ENCODE data around the gene FAM3C.
"Not testable (repeated sequence)": the region's sequence is repeated elsewhere in the genome, so short reads cannot be mapped to it uniquely, and the experiment has no call there.

Gene FAM3C

GRCh38 chr7:121329191-121330052 is 66.7 kb downstream of the FAM3C start:
- DNase-seq, result peak; percentile 42

GRCh38 chr7:121328508-121329190 is 67.5 kb downstream of the FAM3C start, which contains the start of gene WNT16:
Gene WNT16, plus strand, starts transcription at chr7:121329000. Its CDS starts 293 bp downstream, at chr7:121329293.
- DNase-seq, result no peak

GRCh38 chr7:121327671-121328070 is 68.4 kb downstream of the FAM3C start:
- DNase-seq, result no peak

GRCh38 chr7:121323515-121324302 is 72.4 kb downstream of the FAM3C start:
- DNase-seq, result no peak

- no peak for DNase-seq
These were observed 73.6 kb downstream of the FAM3C start for GRCh38 chr7:121322460-121322859.

- DNase-seq, result not testable (repeated sequence)
These were observed 80.9 kb downstream of the FAM3C start for GRCh38 chr7:121315170-121315569.

GRCh38 chr7:121313793-121314676 is 82.1 kb downstream of the FAM3C start:
- DNase-seq, result peak; percentile 100

- DNase-seq, result no peak
These were observed 82.8 kb downstream of the FAM3C start for GRCh38 chr7:121313220-121313792.

- no peak for DNase-seq
These were observed 89.0 kb downstream of the FAM3C start for GRCh38 chr7:121307021-121307574.

GRCh38 chr7:121306565-121306964 is 89.5 kb downstream of the FAM3C start:
- DNase-seq, result no peak

GRCh38 chr7:121305109-121305508 is 91.0 kb downstream of the FAM3C start:
- no peak for DNase-seq

GRCh38 chr7:121304102-121304658 is 91.9 kb downstream of the FAM3C start:
- no peak for DNase-seq

GRCh38 chr7:121303422-121304101 is 92.5 kb downstream of the FAM3C start:
- no peak for DNase-seq

- no peak for DNase-seq
These were observed 93.8 kb downstream of the FAM3C start for GRCh38 chr7:121302214-121302745.

- DNase-seq, result no peak
These were observed 94.5 kb downstream of the FAM3C start for GRCh38 chr7:121301446-121302213.

- DNase-seq, result no peak
These were observed 95.3 kb downstream of the FAM3C start for GRCh38 chr7:121300685-121301420.

Data from DMS79 treated with DMSO at 0.1 percent for 48 hours (cell line).